T follicular helper cell (primary cell): ENCODE results near the gene AKR1B15.
"Not testable (repeated sequence)": the region's sequence is repeated elsewhere in the genome, so short reads cannot be mapped to it uniquely, and the experiment has no call there.

ENCODE experiments used
- DNase-seq: peaks from one replicate; pipeline ENCODE4 v3.0.0-alpha.2; 2020; ENCODE audit warnings: low read depth

Gene AKR1B15

DNA sequence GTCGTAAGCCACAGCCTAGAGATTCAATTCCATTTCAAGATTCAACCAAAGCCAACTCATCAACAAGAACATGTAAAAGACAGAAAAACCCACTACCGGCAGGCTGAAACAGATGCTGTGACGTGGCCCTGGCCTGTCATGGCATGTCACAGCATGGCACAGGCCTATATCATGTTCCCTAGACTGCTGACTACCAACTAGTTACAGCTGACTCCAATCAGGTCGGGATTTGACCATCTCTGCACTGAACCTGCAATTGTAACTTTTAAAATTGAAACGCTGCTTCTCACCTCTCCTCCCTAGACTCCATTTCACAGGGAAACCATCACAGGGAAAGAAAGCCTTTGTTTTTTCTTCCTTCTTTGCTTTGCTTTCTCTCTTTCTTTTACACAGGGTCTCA lies 12.7 kb downstream of the AKR1B15 start:
- not testable (repeated sequence) for DNase-seq

DNA sequence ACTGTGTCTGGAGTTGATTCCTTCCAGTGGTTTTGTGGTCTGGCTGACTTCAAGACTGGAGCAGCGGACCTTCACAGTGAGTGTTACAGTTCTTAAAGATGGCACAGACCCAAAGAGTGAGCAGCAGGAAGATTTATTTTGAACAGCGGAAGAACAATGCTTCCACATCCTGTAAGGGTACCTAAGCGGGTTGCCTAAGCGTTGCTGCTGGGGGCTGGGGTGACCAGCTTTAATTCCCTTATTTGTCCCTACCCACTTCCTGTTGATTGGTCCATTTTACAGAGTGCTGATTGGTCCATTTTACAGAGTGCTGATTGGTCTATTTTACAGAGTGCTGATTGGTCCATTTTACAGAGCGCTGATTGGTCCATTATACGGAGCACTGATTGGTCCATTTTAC lies 13.2 kb downstream of the AKR1B15 start:
- DNase-seq, result no peak

DNA sequence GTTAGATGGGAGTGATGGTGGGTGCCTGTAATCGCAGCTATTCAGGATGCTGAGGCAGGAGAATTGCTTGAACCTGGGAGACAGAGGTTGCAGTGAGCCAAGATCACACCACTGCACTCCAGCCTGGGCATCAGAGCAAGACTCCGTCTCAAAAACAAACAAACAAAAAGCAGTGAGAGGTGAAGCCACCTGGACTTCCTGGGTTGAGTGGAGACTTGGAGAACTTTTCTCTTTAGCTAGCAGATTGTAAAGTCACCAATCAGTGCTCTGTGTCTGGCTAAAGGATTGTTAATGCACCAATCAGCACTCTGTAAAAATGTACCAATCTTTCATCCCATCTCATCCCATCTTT lies 14.5 kb downstream of the AKR1B15 start:
- not testable (repeated sequence) for DNase-seq

- no peak for DNase-seq
These were observed 16.8 kb downstream of the AKR1B15 start for GRCh38 chr7:134565643-134566136.

- DNase-seq, result no peak
These were observed 18.5 kb downstream of the AKR1B15 start for GRCh38 chr7:134567368-134567767.

- not testable (repeated sequence) for DNase-seq
These were observed 21.1 kb downstream of the AKR1B15 start for GRCh38 chr7:134569962-134570361.

- DNase-seq, result no peak
These were observed 22.2 kb downstream of the AKR1B15 start for GRCh38 chr7:134571101-134571500.

DNA sequence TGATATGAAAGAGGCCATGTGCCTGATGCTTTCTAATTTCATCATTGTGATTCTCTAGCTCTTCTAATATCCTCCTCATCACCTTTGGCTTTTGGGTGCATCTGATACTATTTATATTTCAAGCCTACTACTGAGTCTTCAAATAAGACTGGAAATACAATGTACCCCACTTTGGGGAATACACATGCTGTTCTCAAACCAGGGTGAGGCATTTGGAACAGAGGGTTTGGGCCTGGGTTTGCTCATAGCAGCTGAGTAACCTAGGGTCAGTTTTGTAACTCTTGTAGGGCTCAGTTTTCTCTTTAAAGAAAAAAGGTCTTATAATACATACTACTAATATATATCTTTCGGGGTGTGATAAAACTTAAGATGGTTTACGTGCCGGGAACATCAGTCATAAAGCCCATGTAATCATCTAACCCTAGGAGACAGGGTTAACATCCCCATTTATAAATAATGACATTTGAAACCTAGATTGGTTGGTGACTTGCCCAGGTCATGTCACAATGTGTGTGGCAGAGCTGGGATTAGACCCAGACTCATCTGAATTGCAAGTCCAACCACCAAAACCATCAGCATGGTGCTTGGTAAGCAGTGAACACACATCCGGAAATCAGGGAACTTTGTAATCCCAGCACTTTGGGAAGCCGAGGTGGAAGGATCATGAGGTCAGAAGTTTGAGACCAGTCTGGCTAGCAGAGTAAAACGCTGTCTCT lies 23.0 kb downstream of the AKR1B15 start:
- DNase-seq, result no peak

DNA sequence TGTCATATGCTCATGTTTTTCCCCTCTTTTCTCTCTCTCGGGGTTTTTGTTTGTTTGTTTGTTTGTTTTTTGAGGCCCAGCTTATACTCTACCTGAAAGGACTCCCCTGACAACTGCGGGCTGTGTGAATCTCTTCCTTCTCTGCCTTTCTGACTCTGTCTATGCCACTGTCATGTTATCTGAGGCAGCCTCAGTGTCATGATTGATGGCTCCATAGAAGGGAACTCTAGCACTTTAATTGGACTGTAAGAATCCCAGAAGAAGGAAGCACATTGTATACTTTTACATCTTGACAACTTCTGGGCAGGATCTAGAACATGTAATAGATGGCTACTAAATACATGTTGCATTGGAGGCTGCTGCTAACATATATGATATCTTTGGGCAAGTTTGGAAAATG lies 25.4 kb downstream of the AKR1B15 start:
- no peak for DNase-seq

- DNase-seq, result no peak
These were observed 35.4 kb downstream of the AKR1B15 start for GRCh38 chr7:134584290-134584689.

DNA sequence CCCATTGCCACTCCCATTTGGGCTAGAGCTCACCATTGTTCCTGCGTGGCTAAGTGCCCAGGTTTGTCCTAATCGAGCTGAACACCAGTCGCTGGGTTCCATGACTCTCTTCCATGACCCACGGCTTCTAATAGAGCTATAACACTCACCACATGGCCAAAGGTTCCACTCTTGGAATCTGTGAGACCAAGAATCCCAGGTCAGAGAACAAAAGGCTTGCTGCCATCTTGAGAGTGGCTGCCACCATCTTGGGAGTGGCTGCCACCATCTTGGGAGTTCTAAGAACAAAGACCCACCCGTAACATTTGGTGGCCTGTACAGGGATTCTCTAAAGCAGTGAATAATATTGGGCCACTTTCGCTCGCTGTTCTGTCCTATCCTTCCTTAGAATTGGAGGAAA lies 37.0 kb downstream of the AKR1B15 start:
- no peak for DNase-seq

DNA sequence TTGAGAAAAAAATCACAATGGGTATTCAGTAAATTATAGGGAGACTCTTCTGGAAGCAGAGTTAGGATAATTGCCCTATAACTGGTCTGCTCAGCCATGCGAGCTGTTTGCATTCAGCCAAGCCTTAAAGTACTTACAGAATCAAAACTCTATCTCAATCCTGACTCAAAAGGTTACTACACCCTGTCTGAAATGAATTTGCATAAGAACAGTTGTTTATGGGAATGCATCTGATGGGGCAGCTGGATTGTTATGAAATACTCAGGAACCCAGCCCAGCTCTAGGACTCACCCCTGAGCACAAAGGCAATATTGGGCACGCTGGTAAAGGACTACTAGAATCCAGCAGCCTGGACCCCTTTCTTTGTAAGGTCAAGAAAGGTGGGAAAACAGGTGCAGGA lies 38.8 kb downstream of the AKR1B15 start:
- no peak for DNase-seq

DNA sequence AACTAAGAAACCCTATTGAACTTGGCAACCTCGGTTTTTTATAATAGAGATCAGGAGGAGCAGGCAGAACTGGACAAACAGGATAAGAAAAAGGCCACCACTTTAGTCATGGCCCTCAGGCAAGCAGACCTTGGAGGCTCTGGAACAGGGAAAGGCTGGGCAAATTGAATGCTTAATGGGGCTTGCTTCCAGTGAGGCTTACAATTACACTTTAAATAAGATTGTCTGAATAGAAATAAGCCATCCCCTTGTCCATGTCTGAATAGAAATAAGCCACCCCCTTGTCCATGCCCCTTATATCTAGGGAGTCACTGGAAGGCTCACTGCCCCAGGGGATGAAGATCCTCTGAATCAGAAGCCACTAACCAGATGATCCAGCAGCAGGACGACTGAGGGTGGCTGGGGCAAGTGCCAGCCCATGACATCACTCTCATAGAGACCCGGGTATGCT lies 40.6 kb downstream of the AKR1B15 start:
- DNase-seq, result no peak

GRCh38 chr7:134593530-134594392 lies 44.9 kb downstream of the AKR1B15 start:
- DNase-seq, result no peak

DNA sequence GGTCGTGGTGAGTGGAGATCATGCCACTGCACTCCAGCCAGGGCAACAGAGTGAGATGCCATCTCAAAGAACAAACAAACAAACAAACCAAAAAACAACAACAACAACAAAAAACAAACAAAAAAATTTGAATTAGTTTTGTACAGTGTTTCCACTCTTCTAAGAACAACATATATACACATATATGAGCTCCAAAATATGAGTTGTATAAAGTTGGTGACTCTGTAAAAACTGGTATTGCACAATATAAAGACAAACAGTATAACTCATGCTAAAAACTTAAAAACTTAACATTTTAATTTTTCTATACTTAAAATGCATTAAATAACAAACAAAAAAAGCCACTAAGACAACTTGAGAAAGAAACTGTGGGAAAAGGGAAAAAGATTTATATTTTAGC lies 46.0 kb downstream of the AKR1B15 start:
- DNase-seq, result no peak

- no peak for DNase-seq
These were observed 50.5 kb downstream of the AKR1B15 start for GRCh38 chr7:134599371-134599770.

- DNase-seq, result no peak
These were observed 52.5 kb downstream of the AKR1B15 start for GRCh38 chr7:134601459-134601858.

GRCh38 chr7:134602881-134603451 lies 54.1 kb downstream of the AKR1B15 start:
- DNase-seq, result no peak

- DNase-seq, result peak; percentile 28
These were observed 57.3 kb downstream of the AKR1B15 start for GRCh38 chr7:134605978-134606923.

DNA sequence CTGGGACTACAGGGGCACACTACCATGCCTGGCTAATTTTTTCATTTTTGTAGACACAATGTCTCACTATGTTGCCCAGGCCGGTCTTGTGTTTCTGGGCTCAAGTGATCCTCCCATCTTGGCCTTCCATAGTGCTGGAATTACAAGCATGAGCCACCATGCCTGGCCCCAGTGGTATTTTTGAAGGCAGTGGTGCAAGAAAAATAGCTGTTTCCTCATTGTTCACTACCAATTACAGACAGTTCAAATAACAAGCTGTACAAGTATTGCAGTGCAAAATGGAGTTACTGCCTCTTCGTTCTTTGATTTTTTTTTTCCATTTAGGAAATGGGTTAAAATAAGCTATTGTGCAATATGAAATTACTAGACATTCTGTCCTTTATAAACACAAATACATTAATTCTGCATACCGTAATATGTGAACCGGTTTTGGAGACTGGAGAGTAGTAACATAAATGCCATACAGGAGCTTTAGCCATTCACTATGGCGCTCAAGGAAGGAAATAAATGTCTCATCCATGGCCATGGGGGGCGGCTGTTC lies 62.8 kb downstream of the AKR1B15 start:
- no peak for DNase-seq

DNA sequence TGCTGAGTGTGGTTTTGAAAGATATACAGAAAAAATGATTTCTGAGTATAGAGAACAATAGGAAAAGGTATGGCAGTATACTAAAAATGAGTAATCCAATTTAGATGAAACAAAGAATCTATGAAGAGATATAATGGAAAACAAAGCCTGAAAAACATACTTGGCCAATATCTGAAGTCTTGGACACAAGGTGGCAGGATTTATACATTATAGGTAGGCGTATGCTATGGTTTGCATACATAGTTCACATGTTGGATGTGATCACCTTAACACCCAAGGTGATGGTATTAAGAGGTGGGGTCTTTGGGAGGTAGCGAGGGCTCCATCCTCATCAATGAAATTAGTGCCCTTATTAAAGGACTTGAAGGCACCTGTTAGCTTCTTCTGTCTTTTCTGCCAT lies 63.3 kb downstream of the AKR1B15 start:
- no peak for DNase-seq
